Vagina (tissue), 2 donors: Measurements from ENCODE around the gene PTPN11. TPM values are rescaled to one million over a fixed set of nuclear protein-coding genes. Genes with fewer than 3 reads are reported as not detected.
"Not testable (repeated sequence)": the region's sequence is repeated elsewhere in the genome, so short reads cannot be mapped to it uniquely, and the experiment has no call there.

Source experiments
- DNase-seq, 2 donors: peaks; one replicate each; pipeline ENCODE4 v3.0.0-alpha.2; 2017; ENCODE audit errors: extremely low spot score in 2 of 2
- H3K27ac ChIP-seq: fragments of 200-600 bp; sonication (generic); one replicate; pipeline ENCODE4 v1.5.1; 2019
- H3K27me3 ChIP-seq: fragments of 200-600 bp; sonication (generic); one replicate; pipeline ENCODE4 v1.5.1; 2019
- H3K36me3 ChIP-seq, 2 donors: fragments of 200-600 bp; sonication (generic); one replicate each; pipeline ENCODE4 v1.5.1; 2017 to 2019
- H3K4me1 ChIP-seq: fragments of 200-600 bp; sonication (generic); one replicate; pipeline ENCODE4 v1.5.1; 2019
- H3K4me3 ChIP-seq, 2 donors: fragments of 200-600 bp; sonication (generic); 1 replicate in 1 of 2; 2 replicates in 1 of 2; pipeline ENCODE4 v1.5.1; 2016 to 2019
- H3K9me3 ChIP-seq: fragments of 200-600 bp; sonication (generic); one replicate; pipeline ENCODE4 v1.5.1; 2019
- POLR2A ChIP-seq, 2 donors: fragments of 450-650 bp; IDR thresholded peaks; one replicate each; pipeline ENCODE4 v1.6.1; 2017; ENCODE audit warnings: antibody characterized with exemption in 2 of 2, mild to moderate bottlenecking in 2 of 2, moderate library complexity in 2 of 2
- POLR2AphosphoS5 ChIP-seq, 2 donors: sonication (generic); formaldehyde crosslinking; IDR thresholded peaks; one replicate each; pipeline ENCODE4 v1.9.0; 2017; ENCODE audit warnings: antibody characterized with exemption in 2 of 2, mild to moderate bottlenecking in 2 of 2, low read depth in 1 of 2; ENCODE audit not compliant: insufficient read depth in 1 of 2
- intact Hi-C: fragments of 100-400 bp; cut with DNase I; formaldehyde crosslinking; loops from one replicate; pipeline ENCODE4 v1.15.1; 2023
- total RNA-seq: library from RNA; depleted of rRNA; stranded (reverse); fragments of >200 nt; gene quantifications from one replicate; pipeline ENCODE4 v1.2.3, GENCODE V29; 2016
- TF ChIP-seq, protein P1 (sequence below), 3 experiments: fragments of 450-650 bp in 2 of 3; fragments of 200-600 bp in 1 of 3; sonication (generic) in 1 of 3; IDR thresholded peaks; one replicate each; pipeline ENCODE4 v1.5.1; 2017 to 2019; ENCODE audit warnings: antibody characterized with exemption in 3 of 3, mild to moderate bottlenecking in 2 of 3, moderate library complexity in 2 of 3

The PTPN11 gene
- total RNA-seq, 1 donor from 2014 or later, result 57.2 TPM

DNA sequence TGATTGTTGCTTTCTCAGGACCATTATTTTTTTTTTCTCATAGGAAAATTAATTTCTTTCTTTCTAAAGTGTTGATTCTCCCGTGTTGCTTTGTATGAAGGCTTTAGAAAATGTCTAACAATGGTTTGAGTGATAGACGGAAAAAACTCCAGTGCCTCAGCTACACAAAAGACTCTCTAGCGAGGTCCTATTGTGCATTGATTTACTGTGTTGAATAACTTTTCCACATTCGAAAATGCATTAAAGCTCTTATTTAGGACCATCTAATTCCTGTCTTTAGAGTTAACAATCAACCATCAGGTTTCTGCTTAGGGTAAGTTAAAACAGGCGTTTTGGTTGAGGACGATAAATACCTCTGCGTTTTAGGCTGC is 99.6 kb downstream of the PTPN11 start:
- no peak for TF ChIP-seq POLR2A (IDR thresholded peaks at IDR 0.05)
- TF ChIP-seq, protein P1, sequence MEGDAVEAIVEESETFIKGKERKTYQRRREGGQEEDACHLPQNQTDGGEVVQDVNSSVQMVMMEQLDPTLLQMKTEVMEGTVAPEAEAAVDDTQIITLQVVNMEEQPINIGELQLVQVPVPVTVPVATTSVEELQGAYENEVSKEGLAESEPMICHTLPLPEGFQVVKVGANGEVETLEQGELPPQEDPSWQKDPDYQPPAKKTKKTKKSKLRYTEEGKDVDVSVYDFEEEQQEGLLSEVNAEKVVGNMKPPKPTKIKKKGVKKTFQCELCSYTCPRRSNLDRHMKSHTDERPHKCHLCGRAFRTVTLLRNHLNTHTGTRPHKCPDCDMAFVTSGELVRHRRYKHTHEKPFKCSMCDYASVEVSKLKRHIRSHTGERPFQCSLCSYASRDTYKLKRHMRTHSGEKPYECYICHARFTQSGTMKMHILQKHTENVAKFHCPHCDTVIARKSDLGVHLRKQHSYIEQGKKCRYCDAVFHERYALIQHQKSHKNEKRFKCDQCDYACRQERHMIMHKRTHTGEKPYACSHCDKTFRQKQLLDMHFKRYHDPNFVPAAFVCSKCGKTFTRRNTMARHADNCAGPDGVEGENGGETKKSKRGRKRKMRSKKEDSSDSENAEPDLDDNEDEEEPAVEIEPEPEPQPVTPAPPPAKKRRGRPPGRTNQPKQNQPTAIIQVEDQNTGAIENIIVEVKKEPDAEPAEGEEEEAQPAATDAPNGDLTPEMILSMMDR (IDR thresholded peaks at IDR 0.05), result no peak
- no peak for TF ChIP-seq POLR2AphosphoS5 (IDR thresholded peaks at IDR 0.05; ENCODE audit: insufficient read depth in 1 of 2, low read depth in 1 of 2)
- Histone ChIP-seq H3K27ac (no peak overlapping the region), H3K27me3 (no peaks in the 10 kb centered on the region), H3K36me3 (no peaks in the 10 kb centered on the region), H3K4me3 (no peak overlapping the region), H3K4me1 (no peaks in the 10 kb centered on the region), H3K9me3 (no peaks in the 10 kb centered on the region)
- intact Hi-C loops, result no loop called here
- DNase-seq, result no peak

DNA sequence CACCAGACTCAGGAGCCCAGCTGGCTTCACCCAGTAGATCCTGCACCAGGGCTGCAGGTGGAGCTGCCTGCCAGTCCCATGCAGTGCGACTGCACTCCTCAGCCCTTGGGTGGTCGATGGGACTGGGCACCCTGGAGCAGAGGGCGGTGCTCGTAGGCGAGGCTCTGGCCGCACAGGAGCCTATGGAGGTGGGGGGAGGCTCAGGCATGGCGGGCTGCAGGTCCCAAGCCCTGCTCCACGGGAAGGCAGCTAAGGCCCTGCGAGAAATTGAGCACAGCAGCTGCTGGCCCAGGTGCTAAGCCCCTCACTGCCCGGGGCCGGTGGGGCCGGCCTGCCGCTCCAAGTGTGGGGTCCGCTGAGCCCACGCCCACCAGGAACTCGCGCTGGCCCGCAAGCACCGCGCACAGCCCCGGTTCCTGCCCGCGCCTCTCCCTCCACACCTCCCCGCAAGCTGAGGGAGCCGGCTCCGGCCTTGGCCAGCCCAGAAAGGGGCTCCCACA is 101.1 kb downstream of the PTPN11 start:
- H3K4me3 ChIP-seq, H3K4me1 ChIP-seq, H3K27ac ChIP-seq, DNase-seq, intact Hi-C loops, H3K9me3 ChIP-seq, H3K27me3 ChIP-seq, H3K36me3 ChIP-seq: not testable (repeated sequence)

DNA sequence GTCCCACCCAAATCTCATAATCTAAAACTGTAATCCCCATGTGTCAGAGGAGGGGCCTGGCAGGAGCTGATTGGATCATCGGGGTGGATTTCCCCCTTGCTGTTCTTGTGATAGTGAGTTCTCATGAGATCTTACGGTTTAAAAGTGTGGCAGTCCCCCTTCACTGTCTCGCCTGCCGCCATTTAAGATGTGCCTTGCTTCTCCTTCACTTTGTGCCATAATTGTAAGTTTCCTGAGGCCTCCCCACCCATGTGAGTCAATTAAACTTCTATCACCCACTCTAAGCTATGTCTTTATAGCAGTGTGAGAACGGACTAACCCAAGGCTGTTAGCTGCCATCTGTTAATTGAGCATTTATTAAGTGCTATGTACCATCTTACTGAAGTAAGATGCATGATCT is 105.1 kb downstream of the PTPN11 start:
- Histone ChIP-seq H3K27me3 (no peaks in the 10 kb centered on the region), H3K4me1 (no peaks in the 10 kb centered on the region), H3K4me3 (no peak overlapping the region), H3K36me3 (no peaks in the 10 kb centered on the region), H3K9me3 (no peaks in the 10 kb centered on the region), H3K27ac (no peak overlapping the region)
- no peak for DNase-seq
- TF ChIP-seq, protein P1 (IDR thresholded peaks at IDR 0.05), result no peak
- intact Hi-C loops, result no loop called here

DNA sequence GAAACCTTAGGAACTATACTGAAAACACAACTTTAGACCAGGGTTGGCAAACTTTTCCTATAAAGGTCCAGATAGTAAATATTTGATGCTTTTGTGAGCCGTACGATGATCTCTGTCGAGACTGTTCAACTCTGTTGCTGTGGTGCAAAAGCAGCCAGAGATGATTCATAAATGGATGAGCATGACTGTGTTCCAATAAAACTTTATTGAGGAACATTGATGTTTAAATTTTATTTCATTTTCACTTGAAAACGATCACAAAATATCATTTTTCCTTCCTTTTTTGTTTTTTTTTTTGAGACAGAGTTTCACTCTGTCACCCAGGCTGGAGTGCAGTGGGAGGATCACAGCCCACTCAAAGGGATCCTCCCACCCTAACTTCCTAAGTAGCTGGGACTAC is 105.5 kb downstream of the PTPN11 start:
- no peaks in the 10 kb centered on the region for H3K27me3 ChIP-seq
- H3K9me3 ChIP-seq, result no peaks in the 10 kb centered on the region
- H3K4me3 ChIP-seq, result no peak overlapping the region
- H3K4me1 ChIP-seq, result no peaks in the 10 kb centered on the region
- intact Hi-C loops, result no loop called here
- DNase-seq, result no peak
- H3K27ac ChIP-seq, result no peak overlapping the region
- no peak for TF ChIP-seq POLR2AphosphoS5 (IDR thresholded peaks at IDR 0.05; ENCODE audit: insufficient read depth in 1 of 2, low read depth in 1 of 2)
- no peaks in the 10 kb centered on the region for H3K36me3 ChIP-seq

DNA sequence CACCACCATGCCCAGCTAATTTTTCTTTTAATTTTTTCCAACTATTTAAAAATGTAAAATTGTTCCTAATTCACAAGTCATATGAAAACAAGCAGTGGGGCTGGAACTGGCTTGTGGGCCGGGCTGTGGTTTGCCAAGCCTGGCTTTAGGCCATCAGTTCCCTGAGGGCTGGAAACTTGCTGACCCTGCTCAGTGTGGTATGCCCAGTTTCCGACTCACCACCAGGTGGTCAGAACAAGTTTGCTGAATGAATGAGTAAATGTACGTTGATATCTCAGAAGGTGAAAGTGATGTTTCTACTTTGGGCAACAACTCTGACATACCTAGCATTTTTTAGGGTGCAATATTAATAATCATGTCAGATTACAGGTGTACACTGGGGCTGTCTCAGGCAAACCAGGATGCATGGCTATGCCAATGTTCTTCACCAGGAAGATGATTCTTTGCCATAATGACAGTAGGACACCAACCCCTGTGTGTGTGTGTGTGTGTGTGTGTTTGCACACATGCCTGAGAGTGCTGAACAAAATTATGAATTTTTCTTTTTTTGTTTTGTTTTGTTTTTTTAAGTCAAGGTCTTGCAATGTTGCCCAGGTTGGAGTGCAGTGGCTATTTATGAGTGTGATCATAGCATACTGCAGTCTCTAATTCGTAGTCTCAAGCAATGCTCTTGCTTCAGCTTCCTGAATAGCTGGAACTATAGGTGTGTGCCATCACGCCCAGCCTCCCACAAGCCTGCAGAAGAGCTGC is 106.1 kb downstream of the PTPN11 start:
- Histone ChIP-seq H3K4me1 (no peaks in the 10 kb centered on the region), H3K4me3 (no peak overlapping the region), H3K27me3 (no peaks in the 10 kb centered on the region), H3K9me3 (no peaks in the 10 kb centered on the region), H3K36me3 (no peaks in the 10 kb centered on the region), H3K27ac (no peak overlapping the region)
- DNase-seq, result no peak
- intact Hi-C loops, result loop anchor here (5.0 kb wide), 1 partner anchor 1392 kb away; no protein-coding TSS in a partner anchor
- TF ChIP-seq, protein P1 (IDR thresholded peaks at IDR 0.05), result no peak
- no peak for TF ChIP-seq POLR2A (IDR thresholded peaks at IDR 0.05)
- no peak for TF ChIP-seq POLR2AphosphoS5 (IDR thresholded peaks at IDR 0.05; ENCODE audit: insufficient read depth in 1 of 2, low read depth in 1 of 2)

DNA sequence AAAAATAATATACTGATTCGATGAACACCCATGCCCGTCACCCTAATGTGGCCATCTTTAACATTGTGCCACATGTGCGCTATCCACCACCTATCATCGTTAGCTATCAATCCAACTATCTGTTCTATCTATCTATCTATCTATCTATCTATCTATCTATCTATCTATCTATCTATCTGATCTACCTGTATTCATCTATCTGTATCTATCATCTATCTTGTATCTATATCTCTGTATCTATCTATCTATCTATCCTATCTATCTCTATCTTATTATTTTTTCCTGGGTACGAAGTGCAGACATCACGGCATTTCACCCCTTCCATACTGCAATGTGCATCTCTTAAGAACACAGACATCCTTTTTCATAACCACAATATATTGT is 106.7 kb downstream of the PTPN11 start:
- Histone ChIP-seq H3K4me1 (no peaks in the 10 kb centered on the region), H3K27ac (no peak overlapping the region), H3K9me3 (no peaks in the 10 kb centered on the region), H3K27me3 (no peaks in the 10 kb centered on the region), H3K4me3 (no peak overlapping the region), H3K36me3 (no peaks in the 10 kb centered on the region)
- DNase-seq, result no peak
- no peak for TF ChIP-seq POLR2AphosphoS5 (IDR thresholded peaks at IDR 0.05; ENCODE audit: insufficient read depth in 1 of 2, low read depth in 1 of 2)
- TF ChIP-seq, protein P1 (IDR thresholded peaks at IDR 0.05), result no peak
- TF ChIP-seq POLR2A (IDR thresholded peaks at IDR 0.05), result no peak
- intact Hi-C loops, result loop anchor here (5.0 kb wide), 1 partner anchor 1392 kb away; no protein-coding TSS in a partner anchor
